Smooth muscle cell (in vitro differentiated cells): ENCODE results near the gene SFT2D1. TPM values are rescaled to one million over a fixed set of nuclear protein-coding genes. Genes with fewer than 3 reads are reported as not detected.
A peak's percentile ranks its signal among the peaks of the same experiment; 100 is the strongest.

Source experiments
- DNase-seq: peaks from one replicate; lab custom pipeline; 2025; ENCODE audit not compliant: unreplicated experiment; lab: John Stamatoyannopoulos, UW
- H2AFZ ChIP-seq: fragments of 200-600 bp; sonication (generic); 2 replicates; pipeline ENCODE4 v1.6.0; 2016; ENCODE audit warnings: antibody characterized with exemption, low read depth, mild to moderate bottlenecking
- H3F3A ChIP-seq: fragments of 200-600 bp; sonication (generic); 2 replicates; pipeline ENCODE4 v1.6.0; 2017; ENCODE audit warnings: antibody characterized with exemption, low read depth
- H3K27ac ChIP-seq: fragments of 200-600 bp; sonication (generic); 2 replicates; pipeline ENCODE4 v1.5.1; 2016; ENCODE audit warnings: low read depth, mild to moderate bottlenecking
- H3K27me3 ChIP-seq: fragments of 200-600 bp; sonication (generic); 2 replicates; pipeline ENCODE4 v1.6.1; 2016; ENCODE audit warnings: low read depth, mild to moderate bottlenecking
- H3K36me3 ChIP-seq: fragments of 200-600 bp; sonication (generic); 2 replicates; pipeline ENCODE4 v1.5.1; 2016; ENCODE audit warnings: low read depth
- H3K4me1 ChIP-seq: fragments of 200-600 bp; sonication (generic); 2 replicates; pipeline ENCODE4 v1.5.1; 2016; ENCODE audit warnings: low read depth
- H3K4me2 ChIP-seq: fragments of 200-600 bp; sonication (generic); 2 replicates; pipeline ENCODE4 v1.6.0; 2016; ENCODE audit warnings: mild to moderate bottlenecking
- H3K4me3 ChIP-seq: fragments of 200-600 bp; sonication (generic); 2 replicates; pipeline ENCODE4 v1.5.1; 2016; ENCODE audit warnings: mild to moderate bottlenecking
- H3K79me2 ChIP-seq: fragments of 200-600 bp; sonication (generic); 2 replicates; pipeline ENCODE4 v1.6.0; 2016; ENCODE audit warnings: low read depth, mild to moderate bottlenecking
- H3K9ac ChIP-seq: fragments of 200-600 bp; sonication (generic); 2 replicates; pipeline ENCODE4 v1.6.0; 2016; ENCODE audit warnings: low read depth
- H3K9me3 ChIP-seq: fragments of 200-600 bp; sonication (generic); replicated peaks from 2 replicates; pipeline ENCODE4 v1.5.1; 2016; ENCODE audit warnings: low read depth
- H4K20me1 ChIP-seq: fragments of 200-600 bp; sonication (generic); 2 replicates; pipeline ENCODE4 v1.6.0; 2016; ENCODE audit warnings: low read depth
- CTCF ChIP-seq: fragments of 200-600 bp; sonication (generic); IDR thresholded peaks from 2 replicates; pipeline ENCODE4 v1.5.1; 2017; ENCODE audit warnings: borderline replicate concordance, mild to moderate bottlenecking, antibody characterized with exemption; ENCODE audit not compliant: insufficient read depth, poor library complexity, severe bottlenecking
- WGBS: methylation state at CpG from one replicate; pipeline ENCODE4 v1.1.7; 2016; ENCODE audit warnings: low lambda C conversion rate; 5-methylcytosine and 5-hydroxymethylcytosine counted together
- polyA plus RNA-seq: library from polyadenylated mRNA; unstranded; fragments of >200 nt; fragmentation: Nextera tagmentation; extraction: Ambion mirVana; gene quantifications from 2 replicates; pipeline ENCODE4 v1.2.1, GENCODE V29; 2016
- total RNA-seq: library from RNA; depleted of rRNA; stranded (reverse); fragments of >200 nt; gene quantifications from 2 replicates; pipeline ENCODE4 v1.2.3, GENCODE V29; 2014

Gene SFT2D1
- total and polyA plus RNA-seq, 2 experiments from 2014 or later = 50.3 to 82.3 TPM

GRCh38 chr6:166344240-166344639 lies 1.9 kb upstream of the SFT2D1 start:
- H3K9me3 ChIP-seq = no peaks in the 10 kb centered on the region
- H3K27me3 ChIP-seq = no peaks in the 10 kb centered on the region
- no peak overlapping the region for H2AFZ ChIP-seq
- peaks cover 30% of the 10 kb centered on the region for H3K79me2 ChIP-seq
- H3K9ac ChIP-seq = peak overlapping the region; percentile 97
- 41% methylated on average over 8 of the region's 8 CpGs for WGBS
- no peak overlapping the region for H3K4me3 ChIP-seq
- no peaks in the 10 kb centered on the region for H3F3A ChIP-seq
- DNase-seq = no peak
- H3K4me2 ChIP-seq = peak overlapping the region; percentile 99
- H3K36me3 ChIP-seq = no peaks in the 10 kb centered on the region
- H4K20me1 ChIP-seq = peaks cover 17% of the 10 kb centered on the region
- H3K4me1 ChIP-seq = peaks cover 20% of the 10 kb centered on the region
- TF ChIP-seq CTCF = no peak
- peak overlapping the region; percentile 90 for H3K27ac ChIP-seq

DNA sequence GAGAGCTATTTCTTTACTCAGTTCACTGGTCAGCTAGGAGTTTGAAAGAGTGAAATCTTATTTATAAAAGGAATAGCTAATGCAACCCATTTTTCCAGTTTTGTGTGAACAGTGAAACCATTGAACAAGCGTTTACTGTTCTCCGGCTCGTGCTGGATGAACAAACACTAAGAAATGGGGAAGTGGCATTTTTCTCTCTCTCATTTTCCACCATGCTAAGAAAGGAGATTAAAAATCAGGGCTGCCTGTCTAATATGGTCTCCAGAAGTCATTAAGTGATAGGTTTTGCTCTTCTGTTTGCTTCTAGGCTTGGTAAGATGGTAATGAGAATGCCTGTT lies 774 bp upstream of the SFT2D1 start:
- Histone ChIP-seq H3K9me3 (no peaks in the 10 kb centered on the region), H4K20me1 (peaks cover 28% of the 10 kb centered on the region), H3F3A (no peaks in the 10 kb centered on the region), H3K27ac (peak overlapping the region; percentile 90), H3K4me2 (peak overlapping the region; percentile 99), H3K9ac (peak overlapping the region; percentile 97), H2AFZ (peak overlapping the region; percentile 85), H3K4me3 (peak overlapping the region; percentile 99), H3K4me1 (peaks cover 20% of the 10 kb centered on the region), H3K27me3 (no peaks in the 10 kb centered on the region), H3K36me3 (no peaks in the 10 kb centered on the region), H3K79me2 (peaks cover 41% of the 10 kb centered on the region)
- WGBS = 60% methylated on average over 3 of the region's 3 CpGs
- no peak for DNase-seq
- no peak for TF ChIP-seq CTCF

GRCh38 chr6:166341977-166342348 lies 382 bp downstream of the SFT2D1 start:
- Histone ChIP-seq H3K4me1 (peaks cover 20% of the 10 kb centered on the region), H3K4me3 (peak overlapping the region; percentile 99), H3K36me3 (no peaks in the 10 kb centered on the region), H3F3A (no peaks in the 10 kb centered on the region), H3K9me3 (no peaks in the 10 kb centered on the region), H3K79me2 (peaks cover 51% of the 10 kb centered on the region), H2AFZ (no peak overlapping the region), H3K27ac (peak overlapping the region; percentile 90), H4K20me1 (peaks cover 40% of the 10 kb centered on the region), H3K9ac (peak overlapping the region; percentile 97), H3K27me3 (no peaks in the 10 kb centered on the region), H3K4me2 (peak overlapping the region; percentile 99)
- no peak for TF ChIP-seq CTCF
- 2% methylated on average over 14 of the region's 16 CpGs for WGBS
- DNase-seq = no peak

DNA sequence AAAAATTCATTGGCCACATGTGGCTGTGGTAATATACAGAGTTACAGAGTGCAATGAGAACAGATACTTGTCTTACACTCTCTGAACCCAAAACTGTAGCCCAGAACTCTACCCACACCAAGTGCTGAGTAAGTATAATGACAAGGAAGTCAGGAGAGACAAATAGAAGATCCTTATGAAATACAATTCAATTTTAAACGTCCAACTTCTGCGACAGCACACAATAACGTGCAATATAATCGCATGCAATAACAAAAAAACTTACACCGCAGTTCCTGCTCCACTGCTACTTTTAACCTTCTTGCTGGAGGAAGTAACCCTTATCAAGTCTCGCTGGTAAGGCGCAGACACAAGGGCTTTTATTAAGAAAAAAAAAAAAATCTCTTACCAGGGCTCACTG lies 881 bp downstream of the SFT2D1 start:
- DNase-seq = no peak
- Histone ChIP-seq H2AFZ (no peak overlapping the region), H3K9me3 (no peaks in the 10 kb centered on the region), H3F3A (no peaks in the 10 kb centered on the region), H3K36me3 (no peaks in the 10 kb centered on the region), H3K4me1 (peaks cover 20% of the 10 kb centered on the region), H3K27me3 (no peaks in the 10 kb centered on the region), H3K4me2 (peak overlapping the region; percentile 99), H3K9ac (peak overlapping the region; percentile 97), H3K79me2 (peaks cover 55% of the 10 kb centered on the region), H3K4me3 (peak overlapping the region; percentile 99), H3K27ac (peak overlapping the region; percentile 90), H4K20me1 (peaks cover 45% of the 10 kb centered on the region)
- TF ChIP-seq CTCF = no peak
- 65% methylated on average over 7 of the region's 7 CpGs for WGBS
